HT-29 (cell line): ENCODE measurements around the gene IL20RB. TPM values are rescaled to one million over a fixed set of nuclear protein-coding genes. Genes with fewer than 3 reads are reported as not detected.

Source experiments
- DNase-seq: peaks from one replicate; pipeline ENCODE4 v3.0.0-alpha.2; 2015; ENCODE audit warnings: low spot score
- total RNA-seq: library from RNA; depleted of rRNA; stranded (reverse); fragments of >200 nt; shearing (Covaris generic); gene quantifications from 2 replicates; pipeline ENCODE4 v1.2.3, GENCODE V29; 2014; rRNA removed

Gene IL20RB, protein sequence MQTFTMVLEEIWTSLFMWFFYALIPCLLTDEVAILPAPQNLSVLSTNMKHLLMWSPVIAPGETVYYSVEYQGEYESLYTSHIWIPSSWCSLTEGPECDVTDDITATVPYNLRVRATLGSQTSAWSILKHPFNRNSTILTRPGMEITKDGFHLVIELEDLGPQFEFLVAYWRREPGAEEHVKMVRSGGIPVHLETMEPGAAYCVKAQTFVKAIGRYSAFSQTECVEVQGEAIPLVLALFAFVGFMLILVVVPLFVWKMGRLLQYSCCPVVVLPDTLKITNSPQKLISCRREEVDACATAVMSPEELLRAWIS
- total RNA-seq = 3.4 and 4.9 TPM in 2 replicates

DNA sequence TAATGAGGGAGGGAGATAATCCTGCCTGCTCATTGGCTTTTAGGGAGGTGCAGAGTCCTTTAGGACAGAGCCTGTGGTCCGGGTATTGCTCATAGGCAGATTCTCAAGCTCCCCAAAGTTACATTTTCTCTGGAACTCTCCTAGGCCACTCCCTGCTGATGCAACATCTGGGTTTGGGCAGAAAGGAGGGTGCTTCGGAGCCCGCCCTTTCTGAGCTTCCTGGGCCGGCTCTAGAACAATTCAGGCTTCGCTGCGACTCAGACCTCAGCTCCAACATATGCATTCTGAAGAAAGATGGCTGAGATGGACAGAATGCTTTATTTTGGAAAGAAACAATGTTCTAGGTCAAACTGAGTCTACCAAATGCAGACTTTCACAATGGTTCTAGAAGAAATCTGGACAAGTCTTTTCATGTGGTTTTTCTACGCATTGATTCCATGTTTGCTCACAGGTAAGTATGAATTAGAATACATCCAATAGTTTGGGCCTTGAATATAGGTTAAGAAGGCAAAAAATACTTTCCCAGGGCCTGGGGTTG, at the start of gene IL20RB:
TSS of gene IL20RB (plus strand) at position 233 of the 538 bp plus-strand sequence. CDS start at position 364, 131 bp downstream.
- no peak for DNase-seq

- no peak for DNase-seq
Measured at GRCh38 chr3:136908297-136908696, 49.5 kb upstream of the IL20RB start.

GRCh38 chr3:136909187-136909586, 48.6 kb upstream of the IL20RB start:
- DNase-seq = no peak

- DNase-seq = no peak
Measured at GRCh38 chr3:136910697-136911096, 47.1 kb upstream of the IL20RB start.

DNA sequence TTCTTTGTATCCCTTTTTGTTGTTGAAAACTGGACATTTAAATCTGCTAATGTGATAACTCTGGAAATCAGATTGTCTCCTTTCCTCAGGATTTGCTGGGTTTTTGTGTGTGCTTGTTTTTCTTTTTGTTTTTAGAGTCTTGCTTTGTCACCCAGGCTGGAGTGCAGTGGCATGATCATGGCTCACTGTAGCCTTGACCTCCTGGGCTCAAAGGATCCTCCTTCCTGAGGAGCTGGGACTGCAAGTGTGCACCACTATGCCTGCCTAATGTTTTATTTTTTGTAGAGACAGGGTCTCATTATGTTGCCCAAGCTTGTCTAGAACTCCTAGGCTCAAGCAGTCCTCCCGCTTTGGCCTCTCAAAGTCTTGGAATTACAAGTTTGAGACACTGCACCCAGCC, 44.6 kb upstream of the IL20RB start:
- DNase-seq = no peak

DNA sequence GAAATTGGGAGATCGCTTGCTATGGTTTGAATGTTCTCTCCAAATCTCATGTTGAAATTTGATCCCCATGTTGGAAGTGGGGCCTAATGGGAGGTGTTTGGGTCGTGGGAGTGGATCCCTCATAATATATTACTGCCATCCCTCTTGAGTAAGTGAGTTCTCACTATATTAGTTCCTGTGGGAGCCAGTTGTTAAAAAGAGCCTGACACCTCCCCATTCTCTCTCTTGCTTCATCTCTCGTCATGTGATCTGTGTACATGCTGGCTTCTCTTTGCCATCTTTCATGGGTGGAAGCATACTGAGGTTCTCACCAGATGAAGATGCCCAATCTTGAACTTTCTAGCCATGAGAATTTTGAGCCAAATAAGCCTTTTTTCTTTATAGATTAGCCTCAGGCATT, 43.0 kb upstream of the IL20RB start:
- DNase-seq = no peak

- no peak for DNase-seq
Measured at GRCh38 chr3:136916223-136916622, 41.6 kb upstream of the IL20RB start.

DNA sequence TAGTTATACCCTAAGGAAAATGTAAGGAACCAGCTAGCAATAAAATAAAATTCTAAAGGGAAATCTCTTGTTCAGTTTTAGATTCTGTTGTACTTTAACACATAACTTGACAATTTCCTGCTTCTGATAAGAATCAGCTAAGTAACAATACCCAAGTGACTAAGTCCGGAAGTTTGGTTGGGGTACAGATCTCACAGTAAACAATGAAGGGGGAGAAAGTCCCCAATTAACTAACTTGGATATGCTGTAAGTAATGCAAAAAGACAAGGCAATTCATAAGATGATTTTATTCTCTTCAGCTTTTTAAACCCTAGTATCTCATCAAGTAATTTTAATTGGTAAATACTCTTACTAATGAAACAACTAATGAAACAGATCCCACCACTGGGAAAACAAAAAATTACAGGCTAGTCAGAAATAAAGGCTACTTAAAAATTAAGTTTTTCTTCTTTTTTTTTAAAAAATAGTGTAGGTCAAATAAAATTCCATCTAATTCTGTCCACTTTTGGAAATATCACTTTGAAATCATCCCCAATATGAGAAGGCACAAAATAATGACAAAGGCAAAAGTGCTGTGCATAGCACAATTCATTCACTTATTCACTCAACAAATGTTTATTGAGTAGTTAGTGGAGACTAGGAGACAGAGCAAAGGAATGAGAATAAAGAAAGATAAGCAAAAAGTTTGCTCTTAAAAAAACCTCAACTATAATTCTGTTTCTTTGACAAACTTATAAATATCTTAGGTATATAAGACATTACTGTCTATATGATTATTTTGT, 37.8 kb upstream of the IL20RB start:
- no peak for DNase-seq

GRCh38 chr3:136920904-136921611, 36.7 kb upstream of the IL20RB start:
- no peak for DNase-seq

GRCh38 chr3:136925425-136926190, 32.2 kb upstream of the IL20RB start:
- no peak for DNase-seq

DNA sequence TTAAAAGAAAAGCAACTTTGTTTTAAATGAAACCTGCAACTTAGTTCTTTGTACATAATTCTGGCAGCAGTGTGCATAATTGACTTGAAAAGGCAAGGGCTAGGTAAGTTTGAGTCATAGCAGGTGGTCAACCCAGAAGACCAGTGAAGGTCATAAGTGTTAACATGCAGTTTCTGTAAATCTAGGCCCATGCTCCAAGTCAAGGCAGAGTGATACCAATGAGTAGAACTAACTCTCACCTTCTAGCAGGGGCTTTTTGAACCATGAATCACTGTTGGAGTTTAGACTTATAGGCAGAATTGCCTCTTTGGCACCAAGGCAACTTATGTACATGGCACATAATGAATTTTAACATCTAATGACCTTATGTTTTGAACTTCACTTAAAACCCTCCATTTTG, 29.5 kb upstream of the IL20RB start:
- no peak for DNase-seq

GRCh38 chr3:136929977-136930670, 27.7 kb upstream of the IL20RB start:
- DNase-seq = no peak

GRCh38 chr3:136931606-136932005, 26.2 kb upstream of the IL20RB start:
- DNase-seq = no peak

DNA sequence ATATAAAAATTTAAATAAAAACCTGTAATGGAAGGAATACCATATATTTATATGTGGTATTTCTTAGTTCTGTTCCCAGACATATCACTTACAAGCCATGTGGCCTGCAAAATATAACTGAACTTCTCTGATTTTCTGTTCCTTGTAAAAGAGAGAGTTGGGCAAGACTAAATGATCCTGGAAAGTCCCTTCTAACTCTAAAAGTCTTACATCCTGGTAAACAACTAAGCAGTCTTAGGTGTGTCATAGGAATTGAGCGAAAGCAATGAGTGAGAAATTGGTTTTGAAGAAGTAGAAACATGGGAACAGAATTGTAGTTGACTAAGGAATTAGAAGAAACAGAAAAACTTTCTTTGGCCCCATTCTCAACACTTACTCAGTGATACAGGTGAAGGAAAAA, 25.3 kb upstream of the IL20RB start:
- DNase-seq = no peak

DNA sequence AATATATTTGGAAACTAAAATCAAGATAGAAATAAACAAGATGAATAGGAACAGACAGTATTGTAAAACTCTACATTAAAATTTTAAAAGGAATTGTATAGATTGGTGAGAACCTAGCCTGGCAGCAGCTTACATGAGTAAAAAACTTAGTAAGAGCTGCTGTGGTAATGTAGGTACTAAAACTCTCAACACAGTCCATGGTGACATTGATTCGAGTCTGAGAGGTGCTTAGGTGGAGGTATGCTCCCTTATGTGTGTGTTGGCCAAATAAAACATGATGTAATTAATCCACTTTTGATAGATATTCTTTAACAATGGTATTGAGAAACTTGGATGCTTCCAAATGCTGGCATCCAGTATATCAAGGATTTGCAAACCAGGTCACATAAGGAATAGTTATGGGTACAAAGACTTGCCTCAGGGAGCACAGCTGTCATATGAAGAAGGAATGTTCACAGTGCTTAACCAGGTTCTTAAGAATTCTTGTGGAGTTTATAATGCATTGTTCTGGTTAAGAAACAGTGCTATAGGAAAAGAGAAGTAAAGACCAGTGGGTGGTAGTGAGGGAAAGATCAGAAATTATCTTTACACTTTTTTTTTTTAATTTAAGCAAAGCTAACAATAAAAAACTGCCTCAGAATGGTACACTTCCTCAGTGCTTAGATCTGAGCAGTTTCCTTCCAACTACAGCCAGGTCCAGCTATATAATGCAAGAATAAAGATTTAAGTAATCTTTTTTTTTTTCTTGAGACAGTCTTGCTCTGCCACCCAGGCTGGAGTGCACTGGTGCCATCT, 24.6 kb upstream of the IL20RB start:
- no peak for DNase-seq

- DNase-seq = no peak
Measured at GRCh38 chr3:136937175-136937574, 20.6 kb upstream of the IL20RB start.

DNA sequence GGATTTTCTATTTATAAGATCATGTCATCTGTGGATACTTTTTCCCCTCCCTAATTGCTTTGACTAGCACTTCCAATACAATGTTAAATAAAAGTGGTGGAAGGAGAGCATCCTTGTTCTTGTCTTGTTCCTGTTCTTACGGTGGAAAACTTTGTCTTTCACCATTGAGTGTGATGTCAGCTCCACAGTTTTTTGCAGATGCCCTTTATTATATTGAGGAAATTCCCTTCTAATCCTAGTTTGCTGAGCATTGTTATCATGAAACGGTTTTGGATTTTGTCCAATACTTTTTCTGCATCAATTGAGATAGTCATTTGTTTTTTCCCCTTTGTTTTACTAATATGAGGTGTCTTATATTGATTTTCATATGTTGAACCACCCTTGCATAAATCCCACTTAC, 19.9 kb upstream of the IL20RB start:
- no peak for DNase-seq

GRCh38 chr3:136938334-136938733, 19.4 kb upstream of the IL20RB start:
- DNase-seq = no peak

DNA sequence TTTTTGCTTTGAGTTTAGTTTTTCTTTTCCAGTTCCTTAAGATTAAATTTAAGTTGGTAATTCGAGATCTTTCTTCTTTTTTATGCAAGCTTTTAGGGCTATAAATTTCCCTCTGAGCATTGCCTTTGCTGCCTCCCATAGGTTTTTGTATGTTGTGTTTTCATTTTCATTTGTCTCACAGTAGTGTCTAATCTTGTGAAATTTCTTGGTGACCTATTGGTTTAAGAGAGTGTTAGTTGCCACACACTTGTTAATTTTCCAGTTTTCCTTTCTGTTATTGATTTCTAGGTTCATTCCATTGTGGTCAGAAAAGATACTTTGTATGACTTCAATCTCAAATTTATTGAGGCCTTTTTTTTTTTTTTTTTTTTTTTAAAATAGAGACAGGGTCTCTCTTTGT, 18.3 kb upstream of the IL20RB start:
- DNase-seq = no peak

DNA sequence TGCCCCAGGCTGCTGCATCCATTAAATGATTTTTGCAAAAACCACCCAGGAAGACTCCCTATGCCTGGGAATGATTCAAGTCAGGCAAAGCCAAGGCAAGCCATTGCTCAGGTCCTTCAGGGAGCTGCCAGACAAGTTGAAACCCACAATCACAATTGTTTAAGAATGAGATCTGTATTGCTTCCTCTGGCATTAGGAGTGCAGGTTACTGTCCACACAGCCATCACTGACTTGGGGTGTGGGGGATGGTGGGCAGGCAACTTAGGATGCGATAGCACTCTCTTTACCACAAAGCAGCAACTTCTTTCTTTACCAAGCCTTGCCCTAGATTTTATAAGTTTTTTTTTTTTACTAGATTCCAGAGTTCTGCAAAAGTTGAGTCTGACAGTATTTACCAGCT, 15.0 kb upstream of the IL20RB start:
- no peak for DNase-seq
